ENCODE results near the gene IFNAR2.

DNA sequence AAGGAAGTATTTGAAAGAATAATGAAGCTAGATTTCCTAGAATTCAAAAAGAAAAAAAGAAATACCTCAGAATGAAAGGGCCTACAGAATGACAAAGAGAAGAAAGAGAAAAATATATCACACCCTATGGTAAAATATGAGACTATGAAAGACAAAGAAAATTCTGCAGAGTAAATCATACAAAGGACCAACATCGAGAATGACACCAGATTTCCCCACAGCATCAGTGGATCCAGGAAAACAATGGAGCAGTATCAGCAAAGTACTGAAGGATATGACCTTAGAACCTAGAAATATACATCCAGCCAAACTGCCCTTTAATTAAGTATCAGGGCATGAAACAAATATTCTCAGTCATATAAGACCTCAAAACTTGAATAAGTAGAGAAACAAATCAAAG is 21.2 kb upstream of the IFNAR2 start:
- TF ChIP-seq, protein P1, sequence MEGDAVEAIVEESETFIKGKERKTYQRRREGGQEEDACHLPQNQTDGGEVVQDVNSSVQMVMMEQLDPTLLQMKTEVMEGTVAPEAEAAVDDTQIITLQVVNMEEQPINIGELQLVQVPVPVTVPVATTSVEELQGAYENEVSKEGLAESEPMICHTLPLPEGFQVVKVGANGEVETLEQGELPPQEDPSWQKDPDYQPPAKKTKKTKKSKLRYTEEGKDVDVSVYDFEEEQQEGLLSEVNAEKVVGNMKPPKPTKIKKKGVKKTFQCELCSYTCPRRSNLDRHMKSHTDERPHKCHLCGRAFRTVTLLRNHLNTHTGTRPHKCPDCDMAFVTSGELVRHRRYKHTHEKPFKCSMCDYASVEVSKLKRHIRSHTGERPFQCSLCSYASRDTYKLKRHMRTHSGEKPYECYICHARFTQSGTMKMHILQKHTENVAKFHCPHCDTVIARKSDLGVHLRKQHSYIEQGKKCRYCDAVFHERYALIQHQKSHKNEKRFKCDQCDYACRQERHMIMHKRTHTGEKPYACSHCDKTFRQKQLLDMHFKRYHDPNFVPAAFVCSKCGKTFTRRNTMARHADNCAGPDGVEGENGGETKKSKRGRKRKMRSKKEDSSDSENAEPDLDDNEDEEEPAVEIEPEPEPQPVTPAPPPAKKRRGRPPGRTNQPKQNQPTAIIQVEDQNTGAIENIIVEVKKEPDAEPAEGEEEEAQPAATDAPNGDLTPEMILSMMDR (conservative IDR thresholded peaks at IDR 0.05; ENCODE audit: low read depth, low read length) = no peak
- TF ChIP-seq EZH2 (IDR thresholded peaks at IDR 0.05; ENCODE audit: borderline replicate concordance, low read depth, low read length, poor library complexity, severe bottlenecking) = no peak

All from A673 (cell line).